HG02678 (cell line): ENCODE results near the gene SOCS6.

ENCODE experiments used
- ATAC-seq: cut with Tn5 transposase; IDR thresholded peaks from one replicate; pipeline ENCODE4 v1.9.1; 2021; ENCODE audit warnings: mild to moderate bottlenecking, moderate library complexity; ENCODE audit not compliant: unreplicated experiment

SOCS6 gene

GRCh38 chr18:70288171-70288850, 534 bp upstream of the SOCS6 start:
- peak; percentile 21 for ATAC-seq

- peak; percentile 52 for ATAC-seq
These were observed 787 bp downstream of the SOCS6 start for GRCh38 chr18:70289351-70290312.

- ATAC-seq = no peak
These were observed 1.8 kb downstream of the SOCS6 start for GRCh38 chr18:70290482-70291294.

GRCh38 chr18:70291295-70291574, 2.4 kb downstream of the SOCS6 start:
- ATAC-seq = no peak

- no peak for ATAC-seq
These were observed 3.8 kb downstream of the SOCS6 start for GRCh38 chr18:70292628-70293027.

- ATAC-seq = no peak
These were observed 4.3 kb downstream of the SOCS6 start for GRCh38 chr18:70293166-70293565.

GRCh38 chr18:70294471-70295191, 5.8 kb downstream of the SOCS6 start:
- ATAC-seq = no peak

- ATAC-seq = no peak
These were observed 6.6 kb downstream of the SOCS6 start for GRCh38 chr18:70295192-70296188.

GRCh38 chr18:70296289-70296688, 7.4 kb downstream of the SOCS6 start:
- no peak for ATAC-seq

- no peak for ATAC-seq
These were observed 7.9 kb downstream of the SOCS6 start for GRCh38 chr18:70296781-70297180.

- no peak for ATAC-seq
These were observed 10.5 kb downstream of the SOCS6 start for GRCh38 chr18:70299393-70299792.

- no peak for ATAC-seq
These were observed 12.8 kb downstream of the SOCS6 start for GRCh38 chr18:70301667-70302066.

GRCh38 chr18:70308555-70309294, 19.9 kb downstream of the SOCS6 start:
- ATAC-seq = no peak

- no peak for ATAC-seq
These were observed 21.9 kb downstream of the SOCS6 start for GRCh38 chr18:70310560-70311320.

- ATAC-seq = no peak
These were observed 22.9 kb downstream of the SOCS6 start for GRCh38 chr18:70311726-70312125.

- no peak for ATAC-seq
These were observed 24.8 kb downstream of the SOCS6 start for GRCh38 chr18:70313640-70314039.

GRCh38 chr18:70314151-70314782, 25.4 kb downstream of the SOCS6 start:
- ATAC-seq = no peak

- no peak for ATAC-seq
These were observed 30.3 kb downstream of the SOCS6 start for GRCh38 chr18:70319187-70319586.
